Measurements from ENCODE around the gene CYSLTR2. TPM values are rescaled to one million over a fixed set of nuclear protein-coding genes. Genes with fewer than 3 reads are reported as not detected.
A peak's percentile ranks its signal among the peaks of the same experiment; 100 is the strongest.

The CYSLTR2 gene
- polyA plus RNA-seq, 4 donors = 0.27 to 1.6 (median 1.4) TPM; not detected in 1

DNA sequence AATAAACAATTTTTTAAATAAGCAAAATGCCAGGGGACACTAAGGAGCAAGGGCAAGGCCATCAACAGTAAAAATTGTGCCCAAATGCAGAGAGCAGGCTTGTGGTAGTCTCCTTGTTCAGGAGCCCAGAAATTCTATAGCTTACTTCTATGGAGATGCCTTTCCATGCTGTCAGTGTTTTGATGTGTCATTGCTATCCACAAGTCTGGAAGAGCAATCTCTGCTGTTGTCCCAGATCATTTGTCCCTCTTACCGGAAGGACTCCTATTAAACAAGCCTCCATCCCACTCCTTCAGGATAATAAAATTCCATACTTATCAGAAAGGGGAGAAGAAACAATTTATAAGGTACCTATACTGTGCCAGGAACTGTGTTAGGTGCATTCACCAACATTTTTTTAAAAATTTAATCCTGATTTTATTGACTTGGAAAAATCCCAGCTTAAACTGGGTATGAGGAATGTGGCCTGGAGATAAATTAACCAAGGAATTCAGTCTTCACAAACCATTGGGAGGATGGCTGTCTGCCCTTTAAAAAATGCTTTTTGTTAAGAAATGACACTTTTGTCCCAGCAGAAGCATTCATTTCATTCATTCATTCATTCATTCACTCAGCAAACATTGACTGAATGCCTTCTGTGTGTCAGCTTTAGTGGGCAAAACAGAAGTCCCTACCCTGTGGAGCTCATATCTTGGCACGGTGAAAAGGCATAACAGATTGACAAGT is 26.8 kb upstream of the CYSLTR2 start:
- Histone ChIP-seq H3K4me3 (ENCODE audit: low read depth in 1 of 3, low read length in 3 of 3) (no peak overlapping the region), H3K27me3 (ENCODE audit: control insufficient read depth in 3 of 3, insufficient read depth in 3 of 3, low read length in 3 of 3) (no peaks in the 10 kb centered on the region), H3K27ac (ENCODE audit: low read depth in 1 of 3, low read length in 2 of 3) (peak overlapping the region in 1 of 3 donors; percentile 94), H3K9me3 (ENCODE audit: control insufficient read depth in 2 of 2, insufficient read depth in 1 of 2, low read depth in 1 of 2, low read length in 1 of 2) (peaks cover 0 to 14% of the 10 kb centered on the region in 2 donors), H3K36me3 (ENCODE audit: control insufficient read depth in 3 of 3, insufficient read depth in 2 of 3, low read depth in 1 of 3, low read length in 3 of 3) (no peaks in the 10 kb centered on the region), H3K4me1 (ENCODE audit: control insufficient read depth in 3 of 3, insufficient read depth in 2 of 3, low read depth in 1 of 3, low read length in 2 of 3) (peaks cover 0 to 49% (median 0%) of the 10 kb centered on the region in 3 donors)
- no peak for FAIRE-seq
- DNase-seq = no peak
- 91 to 96% (median 92%) methylated on average over 2 of the region's 2 CpGs for WGBS, 3 donors

DNA sequence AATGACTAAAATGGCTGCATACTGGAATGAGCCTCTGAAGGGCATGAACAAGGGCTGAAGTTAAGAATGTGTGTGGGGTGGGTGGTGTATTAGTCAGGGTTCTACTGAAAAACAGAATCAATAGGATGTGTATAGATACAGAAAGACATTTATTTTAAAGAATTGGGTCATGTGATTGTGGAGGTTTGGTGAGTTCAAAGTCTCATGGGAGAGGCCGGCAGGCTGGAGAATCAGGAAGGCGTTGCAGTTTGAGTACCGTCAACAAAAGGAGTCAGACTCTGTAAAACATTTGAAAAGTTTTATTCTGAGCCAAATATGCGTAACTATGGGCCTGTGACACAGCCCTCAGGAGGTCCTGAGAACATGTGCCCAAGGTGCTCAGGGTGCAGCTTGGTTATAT is 24.5 kb upstream of the CYSLTR2 start:
- Histone ChIP-seq H3K36me3 (ENCODE audit: control insufficient read depth in 3 of 3, insufficient read depth in 2 of 3, low read depth in 1 of 3, low read length in 3 of 3) (no peaks in the 10 kb centered on the region), H3K4me1 (ENCODE audit: control insufficient read depth in 3 of 3, insufficient read depth in 2 of 3, low read depth in 1 of 3, low read length in 2 of 3) (peaks cover 0 to 49% (median 0%) of the 10 kb centered on the region in 3 donors), H3K27me3 (ENCODE audit: control insufficient read depth in 3 of 3, insufficient read depth in 3 of 3, low read length in 3 of 3) (no peaks in the 10 kb centered on the region), H3K9me3 (ENCODE audit: control insufficient read depth in 2 of 2, insufficient read depth in 1 of 2, low read depth in 1 of 2, low read length in 1 of 2) (peaks cover 0 to 14% of the 10 kb centered on the region in 2 donors), H3K4me3 (ENCODE audit: low read depth in 1 of 3, low read length in 3 of 3) (no peak overlapping the region), H3K27ac (ENCODE audit: low read depth in 1 of 3, low read length in 2 of 3) (peak overlapping the region in 2 of 3 donors; percentile 68 to 94)
- DNase-seq (peak; percentile 77 to 87), FAIRE-seq (no peak)
- 9 to 70% (median 43%) methylated on average over 4 of the region's 4 CpGs for WGBS, 3 donors

DNA sequence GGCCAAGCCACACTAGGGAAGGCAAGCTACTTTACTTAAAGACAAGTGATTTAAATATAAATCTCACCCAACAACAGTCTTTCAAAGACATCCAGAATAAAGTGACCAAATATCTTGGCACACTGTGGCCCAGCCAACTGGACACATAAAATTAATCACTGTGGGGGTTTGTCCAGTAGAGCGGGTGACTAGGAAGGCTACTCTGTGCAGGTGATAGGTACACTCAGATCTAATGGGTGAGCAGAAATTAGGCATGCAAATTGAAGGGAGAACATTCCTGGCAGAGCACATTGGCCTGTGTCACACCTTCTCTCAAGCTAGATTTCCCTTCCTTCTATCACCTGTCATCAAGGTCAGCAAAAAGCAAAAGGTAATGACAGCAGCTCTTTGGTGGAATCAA is 23.4 kb upstream of the CYSLTR2 start:
- Histone ChIP-seq H3K9me3 (ENCODE audit: control insufficient read depth in 2 of 2, insufficient read depth in 1 of 2, low read depth in 1 of 2, low read length in 1 of 2) (peaks cover 0 to 14% of the 10 kb centered on the region in 2 donors), H3K27ac (ENCODE audit: low read depth in 1 of 3, low read length in 2 of 3) (peak overlapping the region in 1 of 3 donors; percentile 94), H3K4me3 (ENCODE audit: low read depth in 1 of 3, low read length in 3 of 3) (no peak overlapping the region), H3K36me3 (ENCODE audit: control insufficient read depth in 3 of 3, insufficient read depth in 2 of 3, low read depth in 1 of 3, low read length in 3 of 3) (no peaks in the 10 kb centered on the region), H3K27me3 (ENCODE audit: control insufficient read depth in 3 of 3, insufficient read depth in 3 of 3, low read length in 3 of 3) (no peaks in the 10 kb centered on the region), H3K4me1 (ENCODE audit: control insufficient read depth in 3 of 3, insufficient read depth in 2 of 3, low read depth in 1 of 3, low read length in 2 of 3) (peaks cover 0 to 42% (median 0%) of the 10 kb centered on the region in 3 donors)
- DNase-seq (no peak), FAIRE-seq (no peak)
- WGBS, 3 donors = 91 to 100% (median 94%) methylated on average over 1 of the region's 1 CpG

DNA sequence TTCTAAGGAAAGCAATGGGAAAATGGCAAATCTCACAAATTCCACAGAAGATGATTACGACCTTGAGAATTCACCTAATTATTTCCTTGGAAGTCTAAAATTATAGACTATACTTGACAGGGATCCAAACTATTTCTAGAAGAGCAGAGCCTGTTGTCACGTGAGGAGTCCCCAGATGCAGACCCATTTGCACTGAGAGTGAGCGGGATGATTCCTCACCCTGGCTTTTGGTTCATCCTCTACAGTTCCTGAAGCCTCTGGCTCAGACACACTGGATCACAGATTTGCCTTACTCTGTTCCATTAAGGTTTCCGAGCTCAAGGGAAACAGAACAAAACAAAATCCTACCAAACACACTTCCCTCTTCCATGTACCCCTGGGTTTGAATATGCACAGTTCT is 23.0 kb upstream of the CYSLTR2 start:
- no peak overlapping the region for H3K4me3 ChIP-seq (ENCODE audit: low read depth in 1 of 3, low read length in 3 of 3)
- H3K27ac ChIP-seq (ENCODE audit: low read depth in 1 of 3, low read length in 2 of 3) = no peak overlapping the region
- peaks cover 0 to 14% of the 10 kb centered on the region in 2 donors for H3K9me3 ChIP-seq (ENCODE audit: control insufficient read depth in 2 of 2, insufficient read depth in 1 of 2, low read depth in 1 of 2, low read length in 1 of 2)
- no peak for FAIRE-seq
- peaks cover 0 to 37% (median 0%) of the 10 kb centered on the region in 3 donors for H3K4me1 ChIP-seq (ENCODE audit: control insufficient read depth in 3 of 3, insufficient read depth in 2 of 3, low read depth in 1 of 3, low read length in 2 of 3)
- WGBS, 3 donors = 83 to 94% (median 87%) methylated on average over 4 of the region's 4 CpGs
- H3K36me3 ChIP-seq (ENCODE audit: control insufficient read depth in 3 of 3, insufficient read depth in 2 of 3, low read depth in 1 of 3, low read length in 3 of 3) = no peaks in the 10 kb centered on the region
- no peak for DNase-seq
- H3K27me3 ChIP-seq (ENCODE audit: control insufficient read depth in 3 of 3, insufficient read depth in 3 of 3, low read length in 3 of 3) = no peaks in the 10 kb centered on the region

DNA sequence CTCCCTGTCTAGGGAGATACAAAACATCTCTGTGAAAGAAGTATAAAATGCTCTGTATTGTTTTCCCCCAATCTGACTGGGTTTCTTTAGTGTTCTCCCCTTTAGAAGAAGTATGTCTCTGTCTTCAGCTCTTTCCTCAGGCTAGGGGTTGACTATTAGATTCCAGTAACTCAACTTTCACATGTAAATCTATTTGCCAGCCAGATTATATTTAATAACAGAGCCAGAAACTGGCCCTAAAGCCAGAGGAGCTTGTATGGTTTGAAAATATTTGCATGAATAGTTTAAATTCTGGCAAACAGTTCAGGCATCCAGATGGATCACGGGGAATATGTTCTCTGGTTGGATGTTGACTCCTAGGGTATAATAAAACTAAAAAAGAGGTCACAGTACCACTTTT is 22.3 kb upstream of the CYSLTR2 start:
- Histone ChIP-seq H3K27me3 (ENCODE audit: control insufficient read depth in 3 of 3, insufficient read depth in 3 of 3, low read length in 3 of 3) (no peaks in the 10 kb centered on the region), H3K4me3 (ENCODE audit: low read depth in 1 of 3, low read length in 3 of 3) (no peak overlapping the region), H3K4me1 (ENCODE audit: control insufficient read depth in 3 of 3, insufficient read depth in 2 of 3, low read depth in 1 of 3, low read length in 2 of 3) (peaks cover 0 to 33% (median 0%) of the 10 kb centered on the region in 3 donors), H3K27ac (ENCODE audit: low read depth in 1 of 3, low read length in 2 of 3) (no peak overlapping the region), H3K9me3 (ENCODE audit: control insufficient read depth in 2 of 2, insufficient read depth in 1 of 2, low read depth in 1 of 2, low read length in 1 of 2) (peaks cover 0 to 21% of the 10 kb centered on the region in 2 donors), H3K36me3 (ENCODE audit: control insufficient read depth in 3 of 3, insufficient read depth in 2 of 3, low read depth in 1 of 3, low read length in 3 of 3) (no peaks in the 10 kb centered on the region)
- WGBS, 3 donors = 63 to 89% (median 88%) methylated on average over 1 of the region's 1 CpG
- FAIRE-seq (no peak), DNase-seq (no peak)

DNA sequence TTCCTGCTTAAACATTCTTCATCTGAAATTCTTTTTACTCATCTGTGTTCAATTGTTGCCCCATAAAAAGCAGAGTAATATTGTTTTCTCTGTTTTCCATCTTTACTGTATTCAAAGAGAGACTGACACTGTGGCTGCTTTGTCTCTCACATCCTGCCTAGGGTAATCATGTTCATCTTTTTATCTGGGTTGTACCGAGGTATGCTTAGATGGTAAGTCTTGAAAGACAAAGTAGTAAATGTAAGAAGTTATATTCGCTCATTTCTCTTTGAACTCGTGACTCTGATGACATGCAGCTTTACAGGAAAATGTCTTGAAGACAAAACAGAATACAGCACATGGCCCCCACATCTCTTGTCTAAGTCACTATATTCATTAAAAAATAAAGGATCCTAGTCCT is 20.0 kb upstream of the CYSLTR2 start:
- no peak for DNase-seq
- peaks cover 0 to 17% (median 2%) of the 10 kb centered on the region in 3 donors for H3K4me1 ChIP-seq (ENCODE audit: control insufficient read depth in 3 of 3, insufficient read depth in 2 of 3, low read depth in 1 of 3, low read length in 2 of 3)
- H3K4me3 ChIP-seq (ENCODE audit: low read depth in 1 of 3, low read length in 3 of 3) = no peak overlapping the region
- no peak overlapping the region for H3K27ac ChIP-seq (ENCODE audit: low read depth in 1 of 3, low read length in 2 of 3)
- H3K36me3 ChIP-seq (ENCODE audit: control insufficient read depth in 3 of 3, insufficient read depth in 2 of 3, low read depth in 1 of 3, low read length in 3 of 3) = no peaks in the 10 kb centered on the region
- H3K27me3 ChIP-seq (ENCODE audit: control insufficient read depth in 3 of 3, insufficient read depth in 3 of 3, low read length in 3 of 3) = no peaks in the 10 kb centered on the region
- peaks cover 0 to 28% of the 10 kb centered on the region in 2 donors for H3K9me3 ChIP-seq (ENCODE audit: control insufficient read depth in 2 of 2, insufficient read depth in 1 of 2, low read depth in 1 of 2, low read length in 1 of 2)
- WGBS, 3 donors = 75 to 87% (median 84%) methylated on average over 3 of the region's 3 CpGs
- FAIRE-seq = no peak

DNA sequence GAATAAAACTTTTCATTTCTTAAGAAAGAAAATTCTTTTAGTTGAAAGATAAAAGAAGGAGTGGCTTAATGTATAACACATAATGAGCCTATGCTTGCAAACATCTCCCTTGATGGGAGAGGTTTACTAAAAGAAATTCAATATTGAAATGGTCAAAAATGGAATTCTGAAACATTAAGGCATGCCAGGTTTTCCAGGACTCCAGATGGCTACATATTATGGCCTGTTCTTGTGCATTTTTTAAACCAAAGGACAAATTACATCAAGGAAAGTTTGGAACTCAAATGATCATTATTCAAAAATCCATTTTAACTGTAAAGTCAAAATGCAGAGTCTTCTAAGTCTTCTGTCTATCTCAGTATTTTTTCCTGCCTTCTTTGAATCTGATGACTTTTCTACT is 19.1 kb upstream of the CYSLTR2 start:
- no peaks in the 10 kb centered on the region for H3K27me3 ChIP-seq (ENCODE audit: control insufficient read depth in 3 of 3, insufficient read depth in 3 of 3, low read length in 3 of 3)
- no peak for DNase-seq
- no peak overlapping the region for H3K4me3 ChIP-seq (ENCODE audit: low read depth in 1 of 3, low read length in 3 of 3)
- H3K4me1 ChIP-seq (ENCODE audit: control insufficient read depth in 3 of 3, insufficient read depth in 2 of 3, low read depth in 1 of 3, low read length in 2 of 3) = peaks cover 0 to 10% (median 2%) of the 10 kb centered on the region in 3 donors
- H3K27ac ChIP-seq (ENCODE audit: low read depth in 1 of 3, low read length in 2 of 3) = no peak overlapping the region
- FAIRE-seq = no peak
- no peaks in the 10 kb centered on the region for H3K36me3 ChIP-seq (ENCODE audit: control insufficient read depth in 3 of 3, insufficient read depth in 2 of 3, low read depth in 1 of 3, low read length in 3 of 3)
- H3K9me3 ChIP-seq (ENCODE audit: control insufficient read depth in 2 of 2, insufficient read depth in 1 of 2, low read depth in 1 of 2, low read length in 1 of 2) = peaks cover 0 to 28% of the 10 kb centered on the region in 2 donors

DNA sequence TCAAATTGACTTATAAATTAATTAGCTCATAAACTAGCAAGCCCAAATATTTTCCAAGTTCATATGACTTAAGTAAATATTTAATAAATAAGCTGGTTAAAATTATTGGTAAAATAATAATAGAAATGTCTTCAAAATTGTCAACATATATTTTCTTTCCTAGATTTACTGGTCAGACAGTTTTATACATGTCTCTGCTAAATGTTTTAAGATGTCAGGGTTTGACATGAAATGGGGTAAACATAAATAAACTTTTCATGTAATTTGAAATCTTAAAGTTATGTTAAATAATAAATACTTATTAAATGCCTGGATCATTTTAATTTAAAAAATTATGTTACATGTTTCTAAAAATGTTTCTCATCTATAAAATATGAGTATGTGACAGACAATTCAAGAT is 18.3 kb upstream of the CYSLTR2 start:
- DNase-seq (no peak), FAIRE-seq (peak; percentile 84)
- no peaks in the 10 kb centered on the region for H3K27me3 ChIP-seq (ENCODE audit: control insufficient read depth in 3 of 3, insufficient read depth in 3 of 3, low read length in 3 of 3)
- H3K36me3 ChIP-seq (ENCODE audit: control insufficient read depth in 3 of 3, insufficient read depth in 2 of 3, low read depth in 1 of 3, low read length in 3 of 3) = no peaks in the 10 kb centered on the region
- no peak overlapping the region for H3K27ac ChIP-seq (ENCODE audit: low read depth in 1 of 3, low read length in 2 of 3)
- H3K4me3 ChIP-seq (ENCODE audit: low read depth in 1 of 3, low read length in 3 of 3) = no peak overlapping the region
- peaks cover 0 to 2% (median 1%) of the 10 kb centered on the region in 3 donors for H3K4me1 ChIP-seq (ENCODE audit: control insufficient read depth in 3 of 3, insufficient read depth in 2 of 3, low read depth in 1 of 3, low read length in 2 of 3)
- peaks cover 0 to 28% of the 10 kb centered on the region in 2 donors for H3K9me3 ChIP-seq (ENCODE audit: control insufficient read depth in 2 of 2, insufficient read depth in 1 of 2, low read depth in 1 of 2, low read length in 1 of 2)

DNA sequence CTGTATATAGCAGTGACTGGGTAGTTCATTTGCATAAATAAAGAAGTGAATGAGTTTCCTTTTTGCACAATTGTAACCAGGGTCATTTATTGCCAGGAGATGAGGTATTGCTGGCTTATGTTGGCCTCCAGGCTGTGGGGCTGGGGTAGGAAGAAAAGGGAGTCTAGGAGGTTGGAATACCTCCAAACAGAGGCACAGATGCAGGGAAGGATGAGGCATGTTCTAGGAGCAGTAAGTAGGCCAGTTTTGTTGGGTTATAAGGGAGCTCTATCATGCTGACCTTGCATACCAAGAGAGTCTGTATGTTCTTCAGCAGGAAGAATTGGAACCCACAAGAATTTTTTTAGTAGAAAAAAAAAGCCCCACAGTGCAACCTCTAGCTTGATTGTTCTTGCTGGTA is 17.2 kb upstream of the CYSLTR2 start:
- no peak overlapping the region for H3K27ac ChIP-seq (ENCODE audit: low read depth in 1 of 3, low read length in 2 of 3)
- peaks cover 0 to 2% (median 0%) of the 10 kb centered on the region in 3 donors for H3K4me1 ChIP-seq (ENCODE audit: control insufficient read depth in 3 of 3, insufficient read depth in 2 of 3, low read depth in 1 of 3, low read length in 2 of 3)
- no peak overlapping the region for H3K4me3 ChIP-seq (ENCODE audit: low read depth in 1 of 3, low read length in 3 of 3)
- FAIRE-seq = no peak
- no peak for DNase-seq
- no peaks in the 10 kb centered on the region for H3K36me3 ChIP-seq (ENCODE audit: control insufficient read depth in 3 of 3, insufficient read depth in 2 of 3, low read depth in 1 of 3, low read length in 3 of 3)
- H3K27me3 ChIP-seq (ENCODE audit: control insufficient read depth in 3 of 3, insufficient read depth in 3 of 3, low read length in 3 of 3) = no peaks in the 10 kb centered on the region
- H3K9me3 ChIP-seq (ENCODE audit: control insufficient read depth in 2 of 2, insufficient read depth in 1 of 2, low read depth in 1 of 2, low read length in 1 of 2) = peaks cover 0 to 28% of the 10 kb centered on the region in 2 donors
